ENCODE measurements around the gene PTPRA. TPM values are rescaled to one million over a fixed set of nuclear protein-coding genes. Genes with fewer than 3 reads are reported as not detected.

PTPRA gene
- total RNA-seq, 4 donors from 2014 or later: 73.4 to 110 (median 93.1) TPM

- Histone ChIP-seq H3K27ac (no peak overlapping the region), H3K36me3 (peaks cover 0 to under 1% of the 10 kb centered on the region in 2 donors), H3K4me1 (peaks cover 17 to 23% of the 10 kb centered on the region in 2 donors), H3K9me3 (no peaks in the 10 kb centered on the region), H3K27me3 (no peaks in the 10 kb centered on the region), H3K4me3 (replicated peaks in 1 of 3) (peak overlapping the region in 1 of 3 donors; percentile 82)
- TF ChIP-seq CTCF (IDR thresholded peaks at IDR 0.05): no peak
- no peak for TF ChIP-seq POLR2A (IDR thresholded peaks at IDR 0.05)
- no peak for DNase-seq
- intact Hi-C loops (cut with DNase I): no loop called here
- WGBS, 2 donors: 26 to 38% methylated on average over 23 to 26 of the region's 34 CpGs
Observed at GRCh38 chr20:2871661-2872458, 1.4 kb upstream of the PTPRA start.

- TF ChIP-seq CTCF (IDR thresholded peaks at IDR 0.05): peak in 1 of 6 experiments; percentile 17
- TF ChIP-seq POLR2A (IDR thresholded peaks at IDR 0.05): no peak
- intact Hi-C loops (cut with DNase I): no loop called here
- 0 to 1% methylated on average over 4 to 19 of the region's 49 CpGs for WGBS, 2 donors
Observed at GRCh38 chr20:2872459-2873009, 747 bp upstream of the PTPRA start.

GRCh38 chr20:2873747-2874041 is 413 bp downstream of the PTPRA start:
- no peaks in the 10 kb centered on the region for H3K9me3 ChIP-seq
- H3K27me3 ChIP-seq: no peaks in the 10 kb centered on the region
- no peaks in the 10 kb centered on the region for H3K36me3 ChIP-seq
- intact Hi-C loops (cut with DNase I): no loop called here
- H3K4me1 ChIP-seq: peaks cover 17 to 23% of the 10 kb centered on the region in 2 donors
- peak overlapping the region; percentile 8 to 57 (median 55) for H3K27ac ChIP-seq
- peak; percentile 52 to 56 for DNase-seq
- 0% methylated on average over 13 to 14 of the region's 29 CpGs for WGBS, 2 donors
- H3K4me3 ChIP-seq (replicated peaks in 1 of 3): peak overlapping the region; percentile 71 to 96 (median 82)
- no peak for TF ChIP-seq CTCF (IDR thresholded peaks at IDR 0.05)
- no peak for TF ChIP-seq POLR2A (IDR thresholded peaks at IDR 0.05)

More at GRCh38 chr20:2872459-2873009, 747 bp upstream of the PTPRA start:
- H3K27me3 ChIP-seq: no peaks in the 10 kb centered on the region
- no peaks in the 10 kb centered on the region for H3K36me3 ChIP-seq
- peak; percentile 61 to 63 for DNase-seq
- peak overlapping the region in 1 of 3 donors; percentile 21 for H3K27ac ChIP-seq
- peaks cover 17 to 23% of the 10 kb centered on the region in 2 donors for H3K4me1 ChIP-seq
- H3K9me3 ChIP-seq: no peaks in the 10 kb centered on the region
- H3K4me3 ChIP-seq (replicated peaks in 1 of 3): peak overlapping the region; percentile 34 to 96 (median 82)

DNA sequence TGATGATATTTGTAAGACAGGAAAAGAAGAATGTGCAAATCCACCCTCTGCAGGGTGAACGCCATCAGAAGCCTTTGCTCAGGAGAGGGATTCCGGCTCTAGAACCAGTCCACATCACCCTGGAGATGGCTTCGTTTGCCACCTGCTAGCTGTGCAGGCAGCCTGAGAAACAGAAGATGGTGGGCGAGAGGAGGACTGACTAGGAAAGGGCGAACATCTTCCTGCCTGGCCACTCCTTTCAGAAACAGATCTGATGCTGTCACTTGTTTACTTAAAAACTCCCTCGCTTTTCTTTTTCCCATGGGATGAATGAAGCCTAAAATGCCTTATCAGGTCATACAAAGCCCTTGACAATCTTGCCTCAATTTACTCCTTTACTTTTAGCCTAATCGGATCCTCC is 1.2 kb downstream of the PTPRA start:
- no peaks in the 10 kb centered on the region for H3K9me3 ChIP-seq
- TF ChIP-seq CTCF (IDR thresholded peaks at IDR 0.05) (no peak), POLR2A (IDR thresholded peaks at IDR 0.05) (no peak)
- peak overlapping the region in 2 of 3 donors; percentile 71 to 82 for H3K4me3 ChIP-seq (replicated peaks in 1 of 3)
- 31 to 36% methylated on average over 7 of the region's 7 CpGs for WGBS, 2 donors
- DNase-seq: no peak
- intact Hi-C loops (cut with DNase I): no loop called here
- H3K36me3 ChIP-seq: no peaks in the 10 kb centered on the region
- no peaks in the 10 kb centered on the region for H3K27me3 ChIP-seq
- H3K27ac ChIP-seq: peak overlapping the region in 1 of 3 donors; percentile 55
- H3K4me1 ChIP-seq: peaks cover 17 to 23% of the 10 kb centered on the region in 2 donors

DNA sequence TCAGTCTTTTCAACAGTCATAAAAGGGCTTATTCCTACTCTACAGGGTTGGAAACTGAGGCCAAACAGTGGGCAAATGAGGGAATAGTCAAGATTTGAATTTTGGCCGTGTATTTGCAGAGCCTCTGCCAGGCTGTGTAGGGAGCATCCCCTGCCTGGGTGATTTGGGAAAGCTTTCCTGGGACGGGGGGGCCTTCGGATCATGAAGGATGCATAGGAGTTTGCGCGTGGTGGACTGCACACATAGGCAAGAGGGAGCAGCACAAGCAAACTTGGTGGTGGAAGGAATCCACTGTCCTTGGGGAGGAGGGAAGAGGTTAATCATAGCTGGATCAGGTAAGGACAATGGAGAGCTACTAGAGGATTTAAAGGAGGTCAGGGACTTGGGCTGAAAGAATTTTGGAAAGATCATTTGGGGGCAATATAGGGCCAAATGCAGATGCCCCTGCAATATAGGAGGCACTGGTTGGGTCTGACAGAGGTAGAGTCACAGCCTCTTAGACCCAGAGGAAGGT is 2.5 kb downstream of the PTPRA start:
- peaks cover 17 to 23% of the 10 kb centered on the region in 2 donors for H3K4me1 ChIP-seq
- no peak overlapping the region for H3K4me3 ChIP-seq (replicated peaks in 1 of 3)
- TF ChIP-seq POLR2A (IDR thresholded peaks at IDR 0.05): no peak
- TF ChIP-seq CTCF (IDR thresholded peaks at IDR 0.05): no peak
- no peak overlapping the region for H3K27ac ChIP-seq
- no peak for DNase-seq
- H3K27me3 ChIP-seq: no peaks in the 10 kb centered on the region
- no peaks in the 10 kb centered on the region for H3K36me3 ChIP-seq
- intact Hi-C loops (cut with DNase I): no loop called here
- no peaks in the 10 kb centered on the region for H3K9me3 ChIP-seq
- WGBS, 2 donors: 85 to 93% methylated on average over 5 of the region's 5 CpGs

All from thyroid gland (tissue), 4 donors.